GM23338 (cell line): ENCODE results near the gene MAPT. TPM values are rescaled to one million over a fixed set of nuclear protein-coding genes. Genes with fewer than 3 reads are reported as not detected.
A peak's percentile ranks its signal among the peaks of the same experiment; 100 is the strongest.

Experiments
- ATAC-seq: fragments of 200-7000 bp; cut with Tn5 transposase; 3 replicates; pipeline ENCODE4 v1.9.1; 2020
- DNase-seq: peaks from one replicate; pipeline ENCODE4 v3.0.0-alpha.2; 2015; ENCODE audit warnings: low spot score
- H2AFZ ChIP-seq: fragments of 200-600 bp; sonication (generic); 2 replicates; pipeline ENCODE4 v1.8.0; 2016; ENCODE audit warnings: antibody characterized with exemption, mild to moderate bottlenecking, moderate library complexity
- H3F3A ChIP-seq: fragments of 200-600 bp; sonication (generic); replicated peaks from 2 replicates; pipeline ENCODE4 v1.8.0; 2017; ENCODE audit warnings: antibody characterized with exemption, mixed run types, low read depth
- H3K27ac ChIP-seq: fragments of 200-600 bp; sonication (generic); 2 replicates; pipeline ENCODE4 v1.6.1; 2016; ENCODE audit warnings: low read depth
- H3K27me3 ChIP-seq: fragments of 200-600 bp; sonication (generic); 2 replicates; pipeline ENCODE4 v1.8.0; 2016; ENCODE audit warnings: mild to moderate bottlenecking, mixed run types, moderate library complexity; ENCODE audit not compliant: insufficient read depth
- H3K36me3 ChIP-seq: fragments of 200-600 bp; sonication (generic); 2 replicates; pipeline ENCODE4 v1.8.0; 2016; ENCODE audit warnings: mild to moderate bottlenecking; ENCODE audit not compliant: insufficient read depth
- H3K4me1 ChIP-seq: fragments of 200-600 bp; sonication (generic); 2 replicates; pipeline ENCODE4 v1.8.0; 2016; ENCODE audit warnings: mild to moderate bottlenecking, moderate library complexity; ENCODE audit not compliant: insufficient read depth
- H3K4me2 ChIP-seq: fragments of 200-600 bp; sonication (generic); 2 replicates; pipeline ENCODE4 v1.7.1; 2017; ENCODE audit warnings: mixed run types
- H3K4me3 ChIP-seq: fragments of 200-600 bp; sonication (generic); 2 replicates; pipeline ENCODE4 v1.6.1; 2016; ENCODE audit warnings: mixed run types
- H3K79me2 ChIP-seq: fragments of 200-600 bp; sonication (generic); replicated peaks from 2 replicates; pipeline ENCODE4 v1.8.0; 2017; ENCODE audit warnings: mild to moderate bottlenecking; ENCODE audit not compliant: insufficient read depth
- H3K9me2 ChIP-seq: fragments of 200-600 bp; sonication (generic); 2 replicates; pipeline ENCODE4 v1.8.0; 2017; ENCODE audit not compliant: insufficient read depth
- H4K20me1 ChIP-seq: fragments of 200-600 bp; sonication (generic); replicated peaks from 2 replicates; pipeline ENCODE4 v1.8.0; 2017; ENCODE audit warnings: mild to moderate bottlenecking; ENCODE audit not compliant: insufficient read depth
- H3K27ac Mint-ChIP-seq: 2 replicates; pipeline ENCODE4 v1.8.0; 2020; ENCODE audit warnings: inconsistent platforms, mild to moderate bottlenecking, moderate library complexity, mixed read lengths
- H3K27me3 Mint-ChIP-seq: 3 replicates; pipeline ENCODE4 v1.8.0; 2022; ENCODE audit warnings: low read depth, mild to moderate bottlenecking, moderate library complexity, mixed read lengths, inconsistent platforms; ENCODE audit not compliant: insufficient read depth, poor library complexity
- H3K36me3 Mint-ChIP-seq: 3 replicates; pipeline ENCODE4 v1.8.0; 2021; ENCODE audit warnings: low read depth, mild to moderate bottlenecking, inconsistent platforms, moderate library complexity, mixed read lengths
- H3K4me1 Mint-ChIP-seq: 3 replicates; pipeline ENCODE4 v1.8.0; 2020; ENCODE audit warnings: mild to moderate bottlenecking, inconsistent platforms, mixed read lengths
- H3K4me3 Mint-ChIP-seq: 3 replicates; pipeline ENCODE4 v1.8.0; 2021; ENCODE audit warnings: moderate library complexity, mild to moderate bottlenecking, inconsistent platforms, mixed read lengths
- H3K9me3 Mint-ChIP-seq: 3 replicates; pipeline ENCODE4 v1.8.0; 2020; ENCODE audit warnings: moderate library complexity, mild to moderate bottlenecking, inconsistent platforms, mixed read lengths
- CREB1 ChIP-seq: fragments of 250-450 bp; sonication (Bioruptor Pico); IDR thresholded peaks from 2 replicates; pipeline ENCODE4 v1.5.0; 2020; ENCODE audit warnings: low read depth, mild to moderate bottlenecking, moderate library complexity
- ETS1 ChIP-seq: IDR thresholded peaks from 2 replicates; pipeline ENCODE4 v1.6.1; 2016; ENCODE audit warnings: antibody characterized with exemption
- EZH2phosphoT487 ChIP-seq: fragments of 200-600 bp; sonication (generic); IDR thresholded peaks from one replicate; pipeline ENCODE4 v1.8.1; 2018; ENCODE audit warnings: antibody characterized with exemption; ENCODE audit not compliant: unreplicated experiment
- JUNB ChIP-seq: IDR thresholded peaks from one replicate; pipeline ENCODE4 v1.6.1; 2016; ENCODE audit warnings: antibody characterized with exemption; ENCODE audit not compliant: unreplicated experiment
- REST ChIP-seq: IDR thresholded peaks from one replicate; pipeline ENCODE4 v1.6.1; 2018; ENCODE audit warnings: antibody characterized with exemption; ENCODE audit not compliant: unreplicated experiment
- STAT1 ChIP-seq: IDR thresholded peaks from one replicate; pipeline ENCODE4 v1.6.1; 2016; ENCODE audit warnings: antibody characterized with exemption; ENCODE audit not compliant: unreplicated experiment
- ZNF114 ChIP-seq: fragments of 250-450 bp; sonication (Bioruptor Pico); IDR thresholded peaks from 2 replicates; pipeline ENCODE4 v1.5.0; 2020; ENCODE audit warnings: mild to moderate bottlenecking, moderate library complexity
- polyA plus RNA-seq: library from polyadenylated mRNA; unstranded; fragments of >200 nt; fragmentation: Nextera tagmentation; extraction: Ambion mirVana; gene quantifications from 2 replicates; pipeline ENCODE4 v1.2.1, GENCODE V29; 2016
- total RNA-seq: library from RNA; depleted of rRNA; stranded (reverse); fragments of >200 nt; shearing (Covaris generic); gene quantifications from 2 replicates; pipeline ENCODE4 v1.2.3, GENCODE V29; 2014
- TF ChIP-seq, protein P1 (sequence below), 2 experiments: fragments of 200-600 bp in 1 of 2; sonication (generic) in 1 of 2; conservative IDR thresholded peaks; 2 replicates each; pipeline versions ENCODE4 v1.5.1 to v1.6.1; 2016 to 2017; ENCODE audit warnings: antibody characterized with exemption in 2 of 2, low read depth in 2 of 2, mild to moderate bottlenecking in 2 of 2, moderate library complexity in 1 of 2

The MAPT gene
- total and polyA plus RNA-seq, 2 experiments from 2014 or later, result 1.1 to 2.1 TPM

- TF ChIP-seq, protein P1, sequence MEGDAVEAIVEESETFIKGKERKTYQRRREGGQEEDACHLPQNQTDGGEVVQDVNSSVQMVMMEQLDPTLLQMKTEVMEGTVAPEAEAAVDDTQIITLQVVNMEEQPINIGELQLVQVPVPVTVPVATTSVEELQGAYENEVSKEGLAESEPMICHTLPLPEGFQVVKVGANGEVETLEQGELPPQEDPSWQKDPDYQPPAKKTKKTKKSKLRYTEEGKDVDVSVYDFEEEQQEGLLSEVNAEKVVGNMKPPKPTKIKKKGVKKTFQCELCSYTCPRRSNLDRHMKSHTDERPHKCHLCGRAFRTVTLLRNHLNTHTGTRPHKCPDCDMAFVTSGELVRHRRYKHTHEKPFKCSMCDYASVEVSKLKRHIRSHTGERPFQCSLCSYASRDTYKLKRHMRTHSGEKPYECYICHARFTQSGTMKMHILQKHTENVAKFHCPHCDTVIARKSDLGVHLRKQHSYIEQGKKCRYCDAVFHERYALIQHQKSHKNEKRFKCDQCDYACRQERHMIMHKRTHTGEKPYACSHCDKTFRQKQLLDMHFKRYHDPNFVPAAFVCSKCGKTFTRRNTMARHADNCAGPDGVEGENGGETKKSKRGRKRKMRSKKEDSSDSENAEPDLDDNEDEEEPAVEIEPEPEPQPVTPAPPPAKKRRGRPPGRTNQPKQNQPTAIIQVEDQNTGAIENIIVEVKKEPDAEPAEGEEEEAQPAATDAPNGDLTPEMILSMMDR (conservative IDR thresholded peaks at IDR 0.05; ENCODE audit: low read depth in 2 of 2), result no peak
Measured at GRCh38 chr17:46009681-46010596, 115.6 kb downstream of the MAPT start (continued).

DNA sequence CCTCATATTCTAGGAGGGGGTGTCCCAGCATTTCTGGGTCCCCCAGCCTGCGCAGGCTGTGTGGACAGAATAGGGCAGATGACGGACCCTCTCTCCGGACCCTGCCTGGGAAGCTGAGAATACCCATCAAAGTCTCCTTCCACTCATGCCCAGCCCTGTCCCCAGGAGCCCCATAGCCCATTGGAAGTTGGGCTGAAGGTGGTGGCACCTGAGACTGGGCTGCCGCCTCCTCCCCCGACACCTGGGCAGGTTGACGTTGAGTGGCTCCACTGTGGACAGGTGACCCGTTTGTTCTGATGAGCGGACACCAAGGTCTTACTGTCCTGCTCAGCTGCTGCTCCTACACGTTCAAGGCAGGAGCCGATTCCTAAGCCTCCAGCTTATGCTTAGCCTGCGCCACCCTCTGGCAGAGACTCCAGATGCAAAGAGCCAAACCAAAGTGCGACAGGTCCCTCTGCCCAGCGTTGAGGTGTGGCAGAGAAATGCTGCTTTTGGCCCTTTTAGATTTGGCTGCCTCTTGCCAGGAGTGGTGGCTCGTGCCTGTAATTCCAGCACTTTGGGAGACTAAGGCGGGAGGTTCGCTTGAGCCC lies 116.3 kb downstream of the MAPT start:
- H3K27ac ChIP-seq, result no peak overlapping the region
- ATAC-seq, result peak; percentile 62

GRCh38 chr17:46011711-46012505 lies 117.6 kb downstream of the MAPT start:
- Histone ChIP-seq H4K20me1 (no peaks in the 10 kb centered on the region), H2AFZ (no peak overlapping the region), H3K27me3 (no peaks in the 10 kb centered on the region), H3K79me2 (no peaks in the 10 kb centered on the region), H3K4me3 (no peak overlapping the region), H3F3A (no peaks in the 10 kb centered on the region), H3K4me1 (no peaks in the 10 kb centered on the region), H3K36me3 (no peaks in the 10 kb centered on the region), H3K27ac (no peak overlapping the region), H3K9me2 (no peaks in the 10 kb centered on the region), H3K4me2 (no peak overlapping the region)
- Mint-ChIP-seq H3K9me3 (no peaks in the 10 kb centered on the region), H3K27ac (no peak overlapping the region), H3K4me3 (no peak overlapping the region), H3K4me1 (no peaks in the 10 kb centered on the region; the same call in 2 of the 3 replicates), H3K27me3 (peaks cover 8% of the 10 kb centered on the region), H3K36me3 (no peaks in the 10 kb centered on the region)
- DNase-seq, result peak; percentile 49
- peak; percentile 47 for ATAC-seq
- TF ChIP-seq ETS1 (no peak), ZNF114 (CRISPR knock-in tag) (no peak), EZH2phosphoT487 (no peak), JUNB (no peak), REST (no peak), CREB1 (CRISPR knock-in tag) (no peak)

More for the DNA sequence above, 116.3 kb downstream of the MAPT start:
- no peak overlapping the region for H3K4me3 ChIP-seq
- Mint-ChIP-seq H3K27me3 (peaks cover 8% of the 10 kb centered on the region), H3K9me3 (peaks cover 3% of the 10 kb centered on the region; the same call in 2 of the 3 replicates), H3K27ac (no peak overlapping the region), H3K4me3 (no peak overlapping the region), H3K4me1 (no peaks in the 10 kb centered on the region; the same call in 2 of the 3 replicates), H3K36me3 (no peaks in the 10 kb centered on the region; the same call in 2 of the 3 replicates)
- H3K79me2 ChIP-seq, result no peaks in the 10 kb centered on the region
- H3F3A ChIP-seq, result no peaks in the 10 kb centered on the region
- H3K27me3 ChIP-seq, result no peaks in the 10 kb centered on the region
- no peaks in the 10 kb centered on the region for H4K20me1 ChIP-seq
- no peak overlapping the region for H3K4me2 ChIP-seq
- H3K36me3 ChIP-seq, result no peaks in the 10 kb centered on the region
- no peaks in the 10 kb centered on the region for H3K4me1 ChIP-seq
- DNase-seq, result peak; percentile 53
- H2AFZ ChIP-seq, result no peak overlapping the region
- H3K9me2 ChIP-seq, result no peaks in the 10 kb centered on the region
- TF ChIP-seq CREB1 (CRISPR knock-in tag), result no peak
- TF ChIP-seq STAT1, result no peak
- TF ChIP-seq JUNB, result no peak
- TF ChIP-seq, protein P1 (conservative IDR thresholded peaks at IDR 0.05; ENCODE audit: low read depth in 2 of 2), result peak; percentile 31 to 56; a peak in 3 of 4 replicates
